IPS-15b (cell line): ENCODE measurements around the gene MFNG.

Experiments
- H3K27me3 ChIP-seq: one replicate; pipeline ENCODE4 v1.6.1; 2013; ENCODE audit warnings: low read length; ENCODE audit not compliant: control insufficient read depth, insufficient read depth
- H3K36me3 ChIP-seq: one replicate; pipeline ENCODE4 v1.6.1; 2013; ENCODE audit warnings: low read length; ENCODE audit not compliant: control insufficient read depth, insufficient read depth
- H3K4me1 ChIP-seq: one replicate; pipeline ENCODE4 v1.6.1; 2013; ENCODE audit warnings: mild to moderate bottlenecking, low read length; ENCODE audit not compliant: control insufficient read depth, insufficient read depth
- H3K4me3 ChIP-seq: one replicate; pipeline ENCODE4 v1.5.1; 2013; ENCODE audit warnings: low read depth, low read length
- H3K9ac ChIP-seq: one replicate; pipeline ENCODE4 v1.6.1; 2013; ENCODE audit warnings: low read depth, mild to moderate bottlenecking, low read length
- H3K9me3 ChIP-seq: one replicate; pipeline ENCODE4 v1.6.1; 2013; ENCODE audit warnings: mild to moderate bottlenecking, low read length; ENCODE audit not compliant: control insufficient read depth, insufficient read depth

Gene MFNG

GRCh38 chr22:37421468-37421877 is 64.7 kb downstream of the MFNG start:
- Histone ChIP-seq H3K4me1 (peaks cover 4% of the 10 kb centered on the region), H3K27me3 (peaks cover 45% of the 10 kb centered on the region), H3K9me3 (no peaks in the 10 kb centered on the region), H3K4me3 (no peak overlapping the region), H3K9ac (no peak overlapping the region), H3K36me3 (no peaks in the 10 kb centered on the region)

- Histone ChIP-seq H3K36me3 (no peaks in the 10 kb centered on the region), H3K4me3 (peak overlapping the region; percentile 63), H3K4me1 (peaks cover 2% of the 10 kb centered on the region), H3K9ac (no peak overlapping the region), H3K9me3 (no peaks in the 10 kb centered on the region), H3K27me3 (peaks cover 39% of the 10 kb centered on the region)
These were observed 65.3 kb downstream of the MFNG start for GRCh38 chr22:37420686-37421467.

- Histone ChIP-seq H3K9ac (no peak overlapping the region), H3K27me3 (peaks cover 31% of the 10 kb centered on the region), H3K36me3 (no peaks in the 10 kb centered on the region), H3K4me1 (peaks cover 2% of the 10 kb centered on the region), H3K4me3 (peak overlapping the region; percentile 63), H3K9me3 (no peaks in the 10 kb centered on the region)
These were observed 66.1 kb downstream of the MFNG start for GRCh38 chr22:37419969-37420685.

GRCh38 chr22:37419370-37419968 is 66.7 kb downstream of the MFNG start:
- no peaks in the 10 kb centered on the region for H3K36me3 ChIP-seq
- no peak overlapping the region for H3K9ac ChIP-seq
- no peaks in the 10 kb centered on the region for H3K9me3 ChIP-seq
- H3K4me1 ChIP-seq: peaks cover 2% of the 10 kb centered on the region
- no peak overlapping the region for H3K4me3 ChIP-seq
- H3K27me3 ChIP-seq: peaks cover 27% of the 10 kb centered on the region
